GM23248 (cell line): ENCODE results near the gene ATN1. TPM values are rescaled to one million over a fixed set of nuclear protein-coding genes. Genes with fewer than 3 reads are reported as not detected.
"Not testable (repeated sequence)": the region's sequence is repeated elsewhere in the genome, so short reads cannot be mapped to it uniquely, and the experiment has no call there.

Experiments
- DNase-seq: peaks from one replicate; pipeline ENCODE4 v3.0.0-alpha.2; 2015
- H2AFZ ChIP-seq: fragments of 200-600 bp; sonication (generic); 2 replicates; pipeline ENCODE4 v1.6.1; 2016; ENCODE audit warnings: antibody characterized with exemption
- H3F3A ChIP-seq: fragments of 200-600 bp; sonication (generic); 2 replicates; pipeline ENCODE4 v1.6.1; 2016; ENCODE audit warnings: mild to moderate bottlenecking, antibody characterized with exemption, mixed run types; ENCODE audit not compliant: insufficient read depth
- H3K27ac ChIP-seq: fragments of 200-600 bp; sonication (generic); 2 replicates; pipeline ENCODE4 v1.5.1; 2016; ENCODE audit warnings: mild to moderate bottlenecking
- H3K27me3 ChIP-seq: fragments of 200-600 bp; sonication (generic); replicated peaks from 2 replicates; pipeline ENCODE4 v1.6.1; 2016; ENCODE audit warnings: mild to moderate bottlenecking; ENCODE audit not compliant: insufficient read depth
- H3K36me3 ChIP-seq: fragments of 200-600 bp; sonication (generic); 2 replicates; pipeline ENCODE4 v1.6.1; 2016; ENCODE audit warnings: low read depth, mild to moderate bottlenecking
- H3K4me1 ChIP-seq: fragments of 200-600 bp; sonication (generic); 2 replicates; pipeline ENCODE4 v1.6.1; 2016; ENCODE audit warnings: mild to moderate bottlenecking; ENCODE audit not compliant: insufficient read depth
- H3K4me2 ChIP-seq: fragments of 200-600 bp; sonication (generic); one replicate; pipeline ENCODE4 v1.6.1; 2016; ENCODE audit warnings: mild to moderate bottlenecking; ENCODE audit not compliant: unreplicated experiment
- H3K4me3 ChIP-seq: fragments of 200-600 bp; sonication (generic); 2 replicates; pipeline ENCODE4 v1.5.1; 2016; ENCODE audit warnings: mild to moderate bottlenecking
- H3K79me2 ChIP-seq: fragments of 200-600 bp; sonication (generic); 2 replicates; pipeline ENCODE4 v1.6.1; 2016; ENCODE audit warnings: mild to moderate bottlenecking; ENCODE audit not compliant: insufficient read depth
- H3K9ac ChIP-seq: fragments of 200-600 bp; sonication (generic); 2 replicates; pipeline ENCODE4 v1.6.1; 2016; ENCODE audit warnings: mild to moderate bottlenecking
- H3K9me2 ChIP-seq: fragments of 200-600 bp; sonication (generic); 2 replicates; pipeline ENCODE4 v1.6.1; 2016; ENCODE audit warnings: mixed run types, mild to moderate bottlenecking, moderate library complexity; ENCODE audit not compliant: insufficient read depth
- H3K9me3 ChIP-seq: fragments of 200-600 bp; sonication (generic); one replicate; pipeline ENCODE4 v1.6.1; 2017; ENCODE audit warnings: low read depth
- H4K20me1 ChIP-seq: fragments of 200-600 bp; sonication (generic); 2 replicates; pipeline ENCODE4 v1.6.0; 2016; ENCODE audit not compliant: insufficient read depth
- EZH2 ChIP-seq: fragments of 200-600 bp; sonication (generic); IDR thresholded peaks from 2 replicates; pipeline ENCODE4 v1.6.1; 2018; ENCODE audit warnings: antibody characterized with exemption, mild to moderate bottlenecking; ENCODE audit not compliant: insufficient read depth, poor library complexity, severe bottlenecking
- EZH2phosphoT487 ChIP-seq: fragments of 200-600 bp; sonication (generic); IDR thresholded peaks from 2 replicates; pipeline ENCODE4 v1.6.1; 2018; ENCODE audit warnings: antibody characterized with exemption, moderate library complexity, mild to moderate bottlenecking, low read depth; ENCODE audit not compliant: insufficient read depth
- WGBS, 2 experiments: methylation state at CpG; one replicate each; pipeline ENCODE4 v1.1.6; 2015 to 2017; ENCODE audit warnings: low lambda C conversion rate in 2 of 2, low coverage in 1 of 2; ENCODE audit errors: missing lambda C conversion rate in 2 of 2; 5-methylcytosine and 5-hydroxymethylcytosine counted together
- in situ Hi-C: fragments of 300-500 bp; cut with MboI; formaldehyde crosslinking; loops from 2 replicates; pipeline ENCODE4 v1.15.0; 2020
- polyA plus RNA-seq: library from polyadenylated mRNA; unstranded; fragments of >200 nt; fragmentation: Nextera tagmentation; extraction: Ambion mirVana; gene quantifications from 2 replicates; pipeline ENCODE4 v1.2.1, GENCODE V29; 2016
- total RNA-seq: library from RNA; depleted of rRNA; stranded (reverse); fragments of >200 nt; shearing (Covaris generic); gene quantifications from 2 replicates; pipeline ENCODE4 v1.2.3, GENCODE V29; 2014

The ATN1 gene
- total and polyA plus RNA-seq, 2 experiments from 2014 or later = 6.5 to 14.7 TPM

DNA sequence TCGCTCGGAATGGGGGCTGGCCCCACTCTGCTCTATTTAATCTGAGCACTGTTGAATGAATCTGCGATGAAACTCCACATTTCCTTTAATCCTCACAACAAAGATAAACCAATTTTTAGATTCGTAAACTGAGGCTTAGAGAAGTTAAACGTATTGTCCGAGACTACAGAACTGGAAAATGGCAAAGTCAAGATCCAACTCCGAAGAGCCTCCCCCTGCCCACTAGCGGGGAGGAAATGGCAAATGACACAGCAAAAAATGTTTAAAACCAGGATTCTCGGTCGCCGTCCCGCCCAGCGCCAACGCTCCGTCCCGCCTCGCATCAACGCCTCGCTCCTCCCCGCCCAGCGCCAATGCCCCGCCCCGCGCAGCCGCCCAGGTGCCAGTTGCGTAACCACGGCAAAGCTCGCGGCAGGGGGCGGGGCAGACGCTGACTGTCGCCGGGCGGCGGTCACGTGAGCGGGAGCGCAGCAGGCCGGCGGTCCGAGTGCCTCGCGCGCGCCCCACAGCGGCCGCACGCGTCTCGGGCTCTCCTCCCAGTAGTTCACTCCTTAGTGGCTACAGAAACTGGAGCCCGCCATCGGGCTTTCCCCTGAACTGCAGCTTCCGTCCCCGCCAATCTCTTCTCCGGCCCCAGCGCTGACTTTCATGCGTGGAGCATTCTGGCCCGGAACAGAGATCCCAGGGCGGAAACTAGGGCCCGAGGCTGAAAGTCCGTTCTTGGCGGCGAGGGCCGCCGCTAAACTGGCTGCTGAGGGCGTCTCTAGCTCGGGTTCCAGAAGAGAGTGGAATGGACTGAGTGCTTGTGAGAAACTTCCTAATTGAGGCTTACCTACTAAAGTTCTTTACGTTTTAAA, 36.7 kb upstream of the ATN1 start:
- peaks cover 20% of the 10 kb centered on the region for H3F3A ChIP-seq
- peak overlapping the region; percentile 73 for H3K4me3 ChIP-seq
- TF ChIP-seq EZH2 (no peak), EZH2phosphoT487 (no peak)
- H2AFZ ChIP-seq = peak overlapping the region; percentile 97
- H3K4me1 ChIP-seq = peaks cover 10% of the 10 kb centered on the region; the same call in 1 of the 2 replicates
- no peaks in the 10 kb centered on the region for H3K9me2 ChIP-seq
- in situ Hi-C loops = no loop called here
- H3K36me3 ChIP-seq = no peaks in the 10 kb centered on the region
- H3K27ac ChIP-seq = peak overlapping the region; percentile 95
- peak overlapping the region; percentile 91 for H3K4me2 ChIP-seq
- no peaks in the 10 kb centered on the region for H4K20me1 ChIP-seq
- no peaks in the 10 kb centered on the region for H3K9me3 ChIP-seq
- WGBS, 2 experiments = 2 to 3% methylated on average over 50 to 60 of the region's 68 CpGs
- H3K27me3 ChIP-seq = no peaks in the 10 kb centered on the region
- no peaks in the 10 kb centered on the region for H3K79me2 ChIP-seq
- peak overlapping the region; percentile 89 for H3K9ac ChIP-seq
- DNase-seq = peak; percentile 100

DNA sequence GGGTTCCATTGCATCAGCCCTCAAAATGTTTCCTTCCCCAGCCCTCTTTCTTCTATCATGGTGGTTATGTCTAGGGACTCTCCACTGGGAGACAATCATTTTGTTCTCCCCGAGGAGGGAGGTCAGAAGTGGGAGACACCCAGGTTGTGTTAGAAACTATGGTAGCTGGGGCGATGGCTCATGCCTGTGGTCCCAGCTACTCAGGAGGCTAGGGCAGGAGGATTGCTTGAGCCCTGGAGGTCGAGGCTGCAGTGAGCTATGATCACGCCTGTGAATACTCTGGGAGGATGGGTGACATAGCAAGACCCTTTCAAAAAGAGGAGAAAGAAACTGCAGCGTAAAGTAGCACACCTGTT, 36.1 kb upstream of the ATN1 start:
- Histone ChIP-seq H3K36me3 (no peaks in the 10 kb centered on the region), H3K9me2 (no peaks in the 10 kb centered on the region), H3F3A (peaks cover 20% of the 10 kb centered on the region), H3K4me2 (peak overlapping the region; percentile 81), H4K20me1 (no peaks in the 10 kb centered on the region), H3K4me1 (peaks cover 10% of the 10 kb centered on the region; the same call in 1 of the 2 replicates), H3K79me2 (no peaks in the 10 kb centered on the region), H3K4me3 (peak overlapping the region; percentile 73), H3K9me3 (no peaks in the 10 kb centered on the region), H2AFZ (peak overlapping the region; percentile 97), H3K27ac (peak overlapping the region; percentile 88), H3K27me3 (no peaks in the 10 kb centered on the region), H3K9ac (peak overlapping the region; percentile 87)
- no peak for DNase-seq
- WGBS, 2 experiments = 92 to 95% methylated on average over 5 of the region's 5 CpGs
- in situ Hi-C loops = no loop called here
- TF ChIP-seq EZH2 (no peak), EZH2phosphoT487 (no peak)

DNA sequence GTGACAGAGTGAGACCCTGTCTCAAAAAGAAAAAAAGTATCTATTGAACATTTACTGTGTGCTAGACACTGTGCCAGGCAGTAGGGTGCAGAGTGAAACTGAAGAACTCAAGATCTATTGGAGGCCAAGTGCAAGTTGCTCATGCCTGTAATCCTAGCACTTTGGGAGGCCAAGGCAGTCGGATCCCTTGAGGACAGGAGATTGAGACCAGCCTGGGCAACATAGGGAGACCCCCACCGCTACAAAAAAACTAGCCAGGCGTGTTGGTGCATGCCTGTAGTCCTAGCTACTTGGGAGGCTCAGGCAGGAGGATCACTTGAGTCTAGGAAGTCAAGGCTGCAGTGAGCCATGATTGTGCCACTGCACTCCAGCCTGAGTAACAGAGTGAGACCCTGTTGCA, 35.1 kb upstream of the ATN1 start:
- DNase-seq, in situ Hi-C loops, H3K9me3 ChIP-seq, H2AFZ ChIP-seq, H3K9me2 ChIP-seq, H3K9ac ChIP-seq, H3K27ac ChIP-seq, H3K79me2 ChIP-seq, H4K20me1 ChIP-seq, H3K4me2 ChIP-seq, H3K27me3 ChIP-seq, H3K36me3 ChIP-seq, H3K4me3 ChIP-seq, H3K4me1 ChIP-seq: not testable (repeated sequence)
- WGBS, 2 experiments = 82 to 83% methylated on average over 3 of the region's 3 CpGs
- H3F3A ChIP-seq = peaks cover 20% of the 10 kb centered on the region

DNA sequence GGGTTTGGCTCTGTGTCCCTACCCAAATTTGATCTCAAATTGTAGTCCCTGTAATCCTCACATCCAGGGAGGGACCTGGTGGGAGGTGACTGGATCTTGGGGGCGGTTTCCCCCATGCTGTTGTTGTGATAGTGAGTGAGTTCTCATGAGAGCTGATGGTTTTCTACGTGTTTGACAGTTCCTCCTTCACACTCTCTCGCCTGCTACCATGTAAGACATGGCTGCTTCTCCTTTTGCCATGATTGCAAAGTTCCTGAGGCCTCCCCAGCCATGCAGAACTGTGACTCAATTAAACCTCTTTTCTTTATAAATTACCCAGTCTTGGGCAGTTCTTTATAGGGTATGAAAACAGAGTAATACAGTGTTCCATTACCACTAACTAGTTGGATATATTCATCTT, 33.4 kb upstream of the ATN1 start:
- H4K20me1 ChIP-seq = no peaks in the 10 kb centered on the region
- no peak overlapping the region for H3K4me2 ChIP-seq
- TF ChIP-seq EZH2 (no peak), EZH2phosphoT487 (no peak)
- H3K36me3 ChIP-seq = no peaks in the 10 kb centered on the region
- H3K27me3 ChIP-seq = no peaks in the 10 kb centered on the region
- no peak overlapping the region for H3K4me3 ChIP-seq
- H3K4me1 ChIP-seq = peaks cover 10% of the 10 kb centered on the region; the same call in 1 of the 2 replicates
- in situ Hi-C loops = no loop called here
- no peaks in the 10 kb centered on the region for H3K79me2 ChIP-seq
- no peaks in the 10 kb centered on the region for H3K9me2 ChIP-seq
- H3K9me3 ChIP-seq = no peaks in the 10 kb centered on the region
- peaks cover 17% of the 10 kb centered on the region for H3F3A ChIP-seq
- no peak overlapping the region for H3K9ac ChIP-seq
- 90 to 97% methylated on average over 3 of the region's 3 CpGs for WGBS, 2 experiments
- no peak overlapping the region for H2AFZ ChIP-seq
- H3K27ac ChIP-seq = no peak overlapping the region
- no peak for DNase-seq
